ENCODE measurements around the gene SPC24. TPM values are rescaled to one million over a fixed set of nuclear protein-coding genes. Genes with fewer than 3 reads are reported as not detected.
"Not testable (repeated sequence)": the region's sequence is repeated elsewhere in the genome, so short reads cannot be mapped to it uniquely, and the experiment has no call there.

Gene SPC24
- total and polyA plus RNA-seq, 9 donors: 0.47 to 2.7 (median 0.99) TPM; not detected in 1

GRCh38 chr19:11123114-11123513 lies 32.5 kb downstream of the SPC24 start:
- intact Hi-C loops (cut with DNase I): loop anchor here in 1 of 4 donors (10.0 kb wide), 1 partner anchor 188 kb away; no protein-coding TSS in a partner anchor
- Histone ChIP-seq H3K36me3 (no peaks in the 10 kb centered on the region), H3K9me3 (no peaks in the 10 kb centered on the region), H3K4me3 (no peak overlapping the region), H3K4me1 (ENCODE audit: insufficient read depth) (peaks cover 3% of the 10 kb centered on the region), H3K27me3 (no peaks in the 10 kb centered on the region), H3K27ac (no peak overlapping the region)
- peak in 1 of 5 donors; percentile 26 for DNase-seq
- TF ChIP-seq POLR2A (IDR thresholded peaks at IDR 0.05): no peak
- TF ChIP-seq CTCF (IDR thresholded peaks at IDR 0.05): no peak
- no peak for TF ChIP-seq EP300 (IDR thresholded peaks at IDR 0.05)
- 76 to 83% (median 79%) methylated on average over 13 of the region's 13 CpGs for WGBS, 3 donors

- DNase-seq; H3K4me3 ChIP-seq; H3K36me3 ChIP-seq; H3K27me3 ChIP-seq; H3K27ac ChIP-seq; H3K9me3 ChIP-seq; H3K4me1 ChIP-seq (ENCODE audit: insufficient read depth): not testable (repeated sequence)
- intact Hi-C loops (cut with DNase I): loop anchor here in 1 of 4 donors (10.0 kb wide), 1 partner anchor 187 kb away; no protein-coding TSS in a partner anchor
- 91 to 97% (median 94%) methylated on average over 17 of the region's 17 CpGs for WGBS, 3 donors
Observed at GRCh38 chr19:11121963-11122362, 33.6 kb downstream of the SPC24 start.

GRCh38 chr19:11116507-11116906 lies 39.1 kb downstream of the SPC24 start:
- no peaks in the 10 kb centered on the region for H3K36me3 ChIP-seq
- H3K4me1 ChIP-seq (ENCODE audit: insufficient read depth): no peaks in the 10 kb centered on the region

GRCh38 chr19:11115895-11116446 lies 39.6 kb downstream of the SPC24 start:
- H3K4me3 ChIP-seq: no peak overlapping the region
- intact Hi-C loops (cut with DNase I): loop anchor here in 1 of 4 donors (10.0 kb wide), 1 partner anchor 171 kb away; no protein-coding TSS in a partner anchor
- DNase-seq: no peak
- H3K36me3 ChIP-seq: no peaks in the 10 kb centered on the region
- TF ChIP-seq EP300 (IDR thresholded peaks at IDR 0.05) (no peak), POLR2A (IDR thresholded peaks at IDR 0.05) (no peak), CTCF (IDR thresholded peaks at IDR 0.05) (no peak)
- no peaks in the 10 kb centered on the region for H3K27me3 ChIP-seq
- no peak overlapping the region for H3K27ac ChIP-seq
- H3K9me3 ChIP-seq: no peaks in the 10 kb centered on the region
- no peaks in the 10 kb centered on the region for H3K4me1 ChIP-seq (ENCODE audit: insufficient read depth)
- 38 to 64% (median 62%) methylated on average over 11 of the region's 11 CpGs for WGBS, 3 donors

More at GRCh38 chr19:11116507-11116906, 39.1 kb downstream of the SPC24 start:
- TF ChIP-seq POLR2A (IDR thresholded peaks at IDR 0.05): no peak
- no peak for TF ChIP-seq CTCF (IDR thresholded peaks at IDR 0.05)
- no peak for TF ChIP-seq EP300 (IDR thresholded peaks at IDR 0.05)
- intact Hi-C loops (cut with DNase I): loop anchor here in 1 of 4 donors (10.0 kb wide), 1 partner anchor 172 kb away; no protein-coding TSS in a partner anchor
- no peaks in the 10 kb centered on the region for H3K27me3 ChIP-seq
- 93 to 96% (median 94%) methylated on average over 9 of the region's 9 CpGs for WGBS, 3 donors
- DNase-seq: peak in 1 of 5 donors; percentile 24
- H3K27ac ChIP-seq: no peak overlapping the region
- H3K4me3 ChIP-seq: no peak overlapping the region
- no peaks in the 10 kb centered on the region for H3K9me3 ChIP-seq

GRCh38 chr19:11115042-11115441 lies 40.5 kb downstream of the SPC24 start:
- TF ChIP-seq EP300 (IDR thresholded peaks at IDR 0.05): no peak
- TF ChIP-seq CTCF (IDR thresholded peaks at IDR 0.05): no peak
- no peak for TF ChIP-seq POLR2A (IDR thresholded peaks at IDR 0.05)
- WGBS, 3 donors: 91 to 96% (median 91%) methylated on average over 5 of the region's 5 CpGs
- no peaks in the 10 kb centered on the region for H3K4me1 ChIP-seq (ENCODE audit: insufficient read depth)
- H3K4me3 ChIP-seq: no peak overlapping the region
- no peaks in the 10 kb centered on the region for H3K9me3 ChIP-seq
- intact Hi-C loops (cut with DNase I): loop anchor here in 1 of 4 donors (10.0 kb wide), 1 partner anchor 170 kb away; no protein-coding TSS in a partner anchor
- no peak overlapping the region for H3K27ac ChIP-seq
- DNase-seq: no peak
- no peaks in the 10 kb centered on the region for H3K36me3 ChIP-seq
- H3K27me3 ChIP-seq: no peaks in the 10 kb centered on the region
